Bronchial epithelial cell (primary cell): ENCODE data around the gene CLEC17A. TPM values are rescaled to one million over a fixed set of nuclear protein-coding genes. Genes with fewer than 3 reads are reported as not detected.

Source experiments
- DNase-seq: peaks from one replicate; pipeline ENCODE4 v3.0.0-alpha.2; 2010; ENCODE audit warnings: low read depth
- FAIRE-seq: peaks from 2 replicates; lab custom pipeline; 2011; peaks lifted over from hg19 to GRCh38; lab: Jason Lieb, UNC
- H3K27me3 ChIP-seq: 2 replicates; pipeline ENCODE4 v1.5.1; 2011; ENCODE audit warnings: low read length; ENCODE audit not compliant: control insufficient read depth, insufficient read depth
- H3K36me3 ChIP-seq: 2 replicates; pipeline ENCODE4 v1.5.1; 2011; ENCODE audit warnings: low read length; ENCODE audit not compliant: control insufficient read depth, insufficient read depth
- H3K4me3 ChIP-seq: 2 replicates; pipeline ENCODE4 v1.5.1; 2011; ENCODE audit warnings: mild to moderate bottlenecking, low read depth, low read length, control low read depth
- total RNA-seq: library from RNA; depleted of rRNA; stranded (reverse); fragments of >200 nt; gene quantifications from 2 replicates; pipeline ENCODE4 v1.2.1, GENCODE V29; 2014
- TF ChIP-seq, protein P1 (sequence below): IDR thresholded peaks from 2 replicates; pipeline ENCODE4 v1.5.1; 2011; ENCODE audit warnings: mild to moderate bottlenecking, moderate library complexity, low read length, control low read depth, inconsistent platforms; ENCODE audit not compliant: insufficient read depth, severe bottlenecking

CLEC17A gene
- total RNA-seq, 1 donor from 2014 or later = not detected

GRCh38 chr19:14558370-14559066 lies 24.4 kb upstream of the CLEC17A start:
- Histone ChIP-seq H3K4me3 (no peak overlapping the region), H3K27me3 (no peaks in the 10 kb centered on the region), H3K36me3 (peaks cover 6% of the 10 kb centered on the region)
- TF ChIP-seq, protein P1, sequence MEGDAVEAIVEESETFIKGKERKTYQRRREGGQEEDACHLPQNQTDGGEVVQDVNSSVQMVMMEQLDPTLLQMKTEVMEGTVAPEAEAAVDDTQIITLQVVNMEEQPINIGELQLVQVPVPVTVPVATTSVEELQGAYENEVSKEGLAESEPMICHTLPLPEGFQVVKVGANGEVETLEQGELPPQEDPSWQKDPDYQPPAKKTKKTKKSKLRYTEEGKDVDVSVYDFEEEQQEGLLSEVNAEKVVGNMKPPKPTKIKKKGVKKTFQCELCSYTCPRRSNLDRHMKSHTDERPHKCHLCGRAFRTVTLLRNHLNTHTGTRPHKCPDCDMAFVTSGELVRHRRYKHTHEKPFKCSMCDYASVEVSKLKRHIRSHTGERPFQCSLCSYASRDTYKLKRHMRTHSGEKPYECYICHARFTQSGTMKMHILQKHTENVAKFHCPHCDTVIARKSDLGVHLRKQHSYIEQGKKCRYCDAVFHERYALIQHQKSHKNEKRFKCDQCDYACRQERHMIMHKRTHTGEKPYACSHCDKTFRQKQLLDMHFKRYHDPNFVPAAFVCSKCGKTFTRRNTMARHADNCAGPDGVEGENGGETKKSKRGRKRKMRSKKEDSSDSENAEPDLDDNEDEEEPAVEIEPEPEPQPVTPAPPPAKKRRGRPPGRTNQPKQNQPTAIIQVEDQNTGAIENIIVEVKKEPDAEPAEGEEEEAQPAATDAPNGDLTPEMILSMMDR = no peak
- no peak for FAIRE-seq
- no peak for DNase-seq

DNA sequence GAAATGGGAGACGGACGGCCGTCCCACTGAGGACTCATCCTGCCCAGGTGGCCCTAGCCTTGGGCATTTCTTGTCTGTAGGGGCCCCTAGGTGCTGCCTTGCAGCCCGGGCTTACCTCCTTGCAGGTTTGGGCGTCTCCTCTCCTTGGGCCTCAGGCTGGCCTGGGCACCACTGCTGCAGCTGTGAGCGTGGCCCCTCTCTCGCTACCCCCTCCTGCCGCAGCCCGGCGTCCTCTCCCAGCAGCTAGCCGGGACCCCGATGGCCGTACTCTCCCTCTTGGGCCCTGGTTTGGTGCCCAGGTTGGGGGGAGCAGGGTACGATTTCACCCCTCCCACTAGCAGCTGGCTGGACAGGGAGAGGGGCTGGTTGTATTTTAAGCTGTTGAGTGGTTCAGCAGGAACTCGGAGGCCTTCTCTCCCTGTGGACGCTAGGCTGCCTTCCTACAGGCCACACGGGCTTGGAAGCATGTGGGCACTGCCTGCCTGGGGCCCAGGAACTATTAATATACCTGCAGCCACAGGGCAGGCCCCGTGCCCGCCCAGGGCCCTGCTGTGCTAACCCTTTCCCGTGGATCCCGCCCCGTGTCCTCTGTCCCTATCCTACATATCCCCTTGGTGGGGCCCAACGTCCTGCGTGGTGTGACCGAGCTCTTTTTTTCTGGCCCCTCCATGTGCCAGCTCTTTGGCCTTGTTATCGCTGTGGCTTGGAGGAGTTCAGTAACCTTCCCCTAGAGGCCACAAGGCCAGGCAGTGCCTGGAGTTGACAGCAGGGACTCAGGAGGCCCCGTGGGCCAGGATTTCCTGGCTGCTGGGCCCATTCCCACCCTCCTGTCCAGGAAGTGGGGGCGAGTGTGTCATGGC lies 22.7 kb upstream of the CLEC17A start:
- no peak overlapping the region for H3K4me3 ChIP-seq
- H3K36me3 ChIP-seq = peaks cover 10% of the 10 kb centered on the region
- no peak for DNase-seq
- no peak for FAIRE-seq
- TF ChIP-seq, protein P1 = no peak
- H3K27me3 ChIP-seq = no peaks in the 10 kb centered on the region

GRCh38 chr19:14560776-14561108 lies 22.1 kb upstream of the CLEC17A start:
- no peaks in the 10 kb centered on the region for H3K27me3 ChIP-seq
- no peak for FAIRE-seq
- H3K4me3 ChIP-seq = no peak overlapping the region
- TF ChIP-seq, protein P1 = no peak
- DNase-seq = no peak
- peaks cover 10% of the 10 kb centered on the region for H3K36me3 ChIP-seq

DNA sequence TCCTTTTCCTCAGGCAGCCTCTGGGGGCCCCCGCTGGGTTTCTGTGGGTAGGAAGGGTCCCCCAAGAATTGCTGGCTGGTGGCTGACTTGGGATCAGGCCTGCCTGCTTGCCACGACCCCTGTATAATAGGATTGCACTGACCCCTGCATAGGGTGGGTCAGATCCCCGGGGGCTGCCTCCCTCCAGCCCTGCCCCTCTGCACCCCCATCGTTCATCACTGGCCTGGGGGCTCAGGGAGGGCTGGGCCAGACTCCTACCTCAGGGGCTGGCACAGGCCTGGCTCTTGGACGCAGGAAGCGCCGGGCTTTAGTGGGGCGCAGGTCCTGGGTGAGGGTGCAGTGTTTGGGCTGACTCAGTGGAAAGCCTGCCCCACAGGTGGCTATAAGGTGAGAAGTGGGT lies 21.6 kb upstream of the CLEC17A start:
- no peak overlapping the region for H3K4me3 ChIP-seq
- no peaks in the 10 kb centered on the region for H3K27me3 ChIP-seq
- H3K36me3 ChIP-seq = peaks cover 13% of the 10 kb centered on the region
- DNase-seq (no peak), FAIRE-seq (no peak)
- TF ChIP-seq, protein P1 = no peak

DNA sequence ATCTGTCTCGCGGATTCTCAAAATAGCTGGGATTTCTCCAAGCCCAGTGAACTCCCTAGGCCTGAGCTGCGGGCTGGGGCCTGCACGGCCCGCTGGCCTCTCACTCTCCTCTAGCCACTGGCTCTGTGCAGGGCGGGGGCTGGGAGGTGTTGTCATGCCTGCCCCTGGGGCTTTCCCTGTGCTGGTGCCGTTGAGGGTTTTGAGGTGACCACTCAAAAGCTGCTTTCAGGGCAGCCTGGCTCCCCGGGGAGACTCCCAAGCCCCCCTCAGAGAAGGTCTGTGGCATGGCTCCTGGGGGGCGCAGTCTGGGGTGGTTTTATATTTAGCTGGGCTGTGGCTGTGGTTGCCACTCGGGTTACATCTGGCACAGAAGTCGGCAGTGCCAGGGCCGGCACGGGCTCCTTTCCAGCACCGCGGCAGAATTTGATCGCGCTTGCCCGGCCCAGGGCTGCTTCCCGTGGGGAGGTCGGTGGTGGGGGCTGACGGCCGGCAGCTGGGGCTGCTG lies 21.0 kb upstream of the CLEC17A start:
- no peak overlapping the region for H3K4me3 ChIP-seq
- H3K36me3 ChIP-seq = peaks cover 13% of the 10 kb centered on the region
- FAIRE-seq = no peak
- no peaks in the 10 kb centered on the region for H3K27me3 ChIP-seq
- DNase-seq = peak; percentile 58
- TF ChIP-seq, protein P1 = no peak
